ENCODE data around the gene DNM3.

DNM3 gene

DNA sequence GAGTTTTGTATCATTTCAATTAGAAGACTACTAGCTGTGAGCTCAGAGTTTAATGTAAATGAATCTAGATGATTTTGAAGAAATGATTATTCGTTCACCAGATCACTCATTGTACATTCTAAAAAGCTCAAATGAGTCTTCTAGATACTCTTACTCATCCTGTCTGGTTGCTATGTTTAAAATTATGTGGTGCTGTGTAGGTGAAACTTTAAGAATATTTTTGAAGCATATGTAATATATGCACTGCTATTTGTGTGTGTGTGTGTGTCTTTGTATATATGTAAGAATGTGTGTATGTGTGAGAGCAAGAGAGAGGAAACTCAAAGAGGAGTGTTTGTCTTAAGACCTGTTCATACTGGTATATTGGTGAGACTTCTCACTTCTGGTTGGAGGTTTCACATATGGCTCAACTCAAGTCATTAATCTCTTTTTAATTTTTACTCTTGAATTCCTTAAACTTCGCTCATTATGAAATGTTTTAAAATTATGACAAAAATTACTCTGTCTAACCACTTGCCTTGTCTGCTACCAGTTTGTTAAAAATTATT, 570.6 kb downstream of the DNM3 start:
- Histone ChIP-seq H3K9me2 (replicated peaks; ENCODE audit: insufficient read depth, low read length) (no peaks in the 10 kb centered on the region), H2AFZ (ENCODE audit: low read length) (no peak overlapping the region), H3K4me3 (ENCODE audit: low read length) (no peak overlapping the region), H3K36me3 (replicated peaks; ENCODE audit: insufficient read depth, low read length) (no peaks in the 10 kb centered on the region), H3K9me3 (replicated peaks; ENCODE audit: insufficient read depth, low read length) (no peaks in the 10 kb centered on the region), H3K4me2 (ENCODE audit: low read depth, low read length) (no peak overlapping the region), H3F3A (ENCODE audit: insufficient read depth, low read length) (no peaks in the 10 kb centered on the region), H3K4me1 (ENCODE audit: low read length) (no peaks in the 10 kb centered on the region), H3K9ac (ENCODE audit: low read length) (no peak overlapping the region), H3K27me3 (replicated peaks; ENCODE audit: insufficient read depth, low read length) (no peaks in the 10 kb centered on the region), H3K79me2 (ENCODE audit: low read length) (no peaks in the 10 kb centered on the region), H3K27ac (ENCODE audit: low read length) (no peak overlapping the region), H4K20me1 (ENCODE audit: insufficient read depth, low read length) (no peaks in the 10 kb centered on the region)
- DNase-seq, result no peak
- TF ChIP-seq EZH2 (optimal IDR thresholded peaks at IDR 0.05; ENCODE audit: low read depth, low read length) (no peak), EZH2phosphoT487 (IDR thresholded peaks at IDR 0.05; ENCODE audit: low read length) (no peak)
- TF ChIP-seq, protein P1, sequence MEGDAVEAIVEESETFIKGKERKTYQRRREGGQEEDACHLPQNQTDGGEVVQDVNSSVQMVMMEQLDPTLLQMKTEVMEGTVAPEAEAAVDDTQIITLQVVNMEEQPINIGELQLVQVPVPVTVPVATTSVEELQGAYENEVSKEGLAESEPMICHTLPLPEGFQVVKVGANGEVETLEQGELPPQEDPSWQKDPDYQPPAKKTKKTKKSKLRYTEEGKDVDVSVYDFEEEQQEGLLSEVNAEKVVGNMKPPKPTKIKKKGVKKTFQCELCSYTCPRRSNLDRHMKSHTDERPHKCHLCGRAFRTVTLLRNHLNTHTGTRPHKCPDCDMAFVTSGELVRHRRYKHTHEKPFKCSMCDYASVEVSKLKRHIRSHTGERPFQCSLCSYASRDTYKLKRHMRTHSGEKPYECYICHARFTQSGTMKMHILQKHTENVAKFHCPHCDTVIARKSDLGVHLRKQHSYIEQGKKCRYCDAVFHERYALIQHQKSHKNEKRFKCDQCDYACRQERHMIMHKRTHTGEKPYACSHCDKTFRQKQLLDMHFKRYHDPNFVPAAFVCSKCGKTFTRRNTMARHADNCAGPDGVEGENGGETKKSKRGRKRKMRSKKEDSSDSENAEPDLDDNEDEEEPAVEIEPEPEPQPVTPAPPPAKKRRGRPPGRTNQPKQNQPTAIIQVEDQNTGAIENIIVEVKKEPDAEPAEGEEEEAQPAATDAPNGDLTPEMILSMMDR (IDR thresholded peaks at IDR 0.05; ENCODE audit: low read length), result no peak

GRCh38 chr1:172414331-172414730, 573.0 kb downstream of the DNM3 start:
- no peaks in the 10 kb centered on the region for H3F3A ChIP-seq (ENCODE audit: insufficient read depth, low read length)
- no peak overlapping the region for H2AFZ ChIP-seq (ENCODE audit: low read length)
- no peaks in the 10 kb centered on the region for H4K20me1 ChIP-seq (ENCODE audit: insufficient read depth, low read length)
- no peak for TF ChIP-seq EZH2 (optimal IDR thresholded peaks at IDR 0.05; ENCODE audit: low read depth, low read length)
- no peak for TF ChIP-seq EZH2phosphoT487 (IDR thresholded peaks at IDR 0.05; ENCODE audit: low read length)
- TF ChIP-seq, protein P1 (IDR thresholded peaks at IDR 0.05; ENCODE audit: low read length), result no peak
- H3K36me3 ChIP-seq (replicated peaks; ENCODE audit: insufficient read depth, low read length), result no peaks in the 10 kb centered on the region
- no peaks in the 10 kb centered on the region for H3K27me3 ChIP-seq (replicated peaks; ENCODE audit: insufficient read depth, low read length)
- no peak overlapping the region for H3K9ac ChIP-seq (ENCODE audit: low read length)
- H3K27ac ChIP-seq (ENCODE audit: low read length), result no peak overlapping the region
- no peak overlapping the region for H3K4me2 ChIP-seq (ENCODE audit: low read depth, low read length)
- no peaks in the 10 kb centered on the region for H3K4me1 ChIP-seq (ENCODE audit: low read length)
- H3K9me2 ChIP-seq (replicated peaks; ENCODE audit: insufficient read depth, low read length), result no peaks in the 10 kb centered on the region
- no peak for DNase-seq
- no peaks in the 10 kb centered on the region for H3K79me2 ChIP-seq (ENCODE audit: low read length)
- H3K9me3 ChIP-seq (replicated peaks; ENCODE audit: insufficient read depth, low read length), result no peaks in the 10 kb centered on the region
- H3K4me3 ChIP-seq (ENCODE audit: low read length), result no peak overlapping the region

- TF ChIP-seq EZH2phosphoT487 (IDR thresholded peaks at IDR 0.05; ENCODE audit: low read length) (no peak), EZH2 (optimal IDR thresholded peaks at IDR 0.05; ENCODE audit: low read depth, low read length) (no peak)
- TF ChIP-seq, protein P1 (IDR thresholded peaks at IDR 0.05; ENCODE audit: low read length), result no peak
- H3F3A ChIP-seq (ENCODE audit: insufficient read depth, low read length), result no peaks in the 10 kb centered on the region
- H3K9ac ChIP-seq (ENCODE audit: low read length), result no peak overlapping the region
- H2AFZ ChIP-seq (ENCODE audit: low read length), result no peak overlapping the region
- no peaks in the 10 kb centered on the region for H3K9me3 ChIP-seq (replicated peaks; ENCODE audit: insufficient read depth, low read length)
- no peaks in the 10 kb centered on the region for H3K79me2 ChIP-seq (ENCODE audit: low read length)
- no peaks in the 10 kb centered on the region for H3K9me2 ChIP-seq (replicated peaks; ENCODE audit: insufficient read depth, low read length)
- no peak overlapping the region for H3K27ac ChIP-seq (ENCODE audit: low read length)
- H3K27me3 ChIP-seq (replicated peaks; ENCODE audit: insufficient read depth, low read length), result no peaks in the 10 kb centered on the region
- no peaks in the 10 kb centered on the region for H3K36me3 ChIP-seq (replicated peaks; ENCODE audit: insufficient read depth, low read length)
- H4K20me1 ChIP-seq (ENCODE audit: insufficient read depth, low read length), result no peaks in the 10 kb centered on the region
- no peak overlapping the region for H3K4me3 ChIP-seq (ENCODE audit: low read length)
- DNase-seq, result no peak
- H3K4me2 ChIP-seq (ENCODE audit: low read depth, low read length), result no peak overlapping the region
- H3K4me1 ChIP-seq (ENCODE audit: low read length), result no peaks in the 10 kb centered on the region
These were observed 575.3 kb downstream of the DNM3 start for GRCh38 chr1:172416496-172417035.
